Measurements from ENCODE around the gene UNC80. TPM values are rescaled to one million over a fixed set of nuclear protein-coding genes. Genes with fewer than 3 reads are reported as not detected.

UNC80 gene
- total RNA-seq, 1 experiment from 2014 or later: 0.48 TPM

DNA sequence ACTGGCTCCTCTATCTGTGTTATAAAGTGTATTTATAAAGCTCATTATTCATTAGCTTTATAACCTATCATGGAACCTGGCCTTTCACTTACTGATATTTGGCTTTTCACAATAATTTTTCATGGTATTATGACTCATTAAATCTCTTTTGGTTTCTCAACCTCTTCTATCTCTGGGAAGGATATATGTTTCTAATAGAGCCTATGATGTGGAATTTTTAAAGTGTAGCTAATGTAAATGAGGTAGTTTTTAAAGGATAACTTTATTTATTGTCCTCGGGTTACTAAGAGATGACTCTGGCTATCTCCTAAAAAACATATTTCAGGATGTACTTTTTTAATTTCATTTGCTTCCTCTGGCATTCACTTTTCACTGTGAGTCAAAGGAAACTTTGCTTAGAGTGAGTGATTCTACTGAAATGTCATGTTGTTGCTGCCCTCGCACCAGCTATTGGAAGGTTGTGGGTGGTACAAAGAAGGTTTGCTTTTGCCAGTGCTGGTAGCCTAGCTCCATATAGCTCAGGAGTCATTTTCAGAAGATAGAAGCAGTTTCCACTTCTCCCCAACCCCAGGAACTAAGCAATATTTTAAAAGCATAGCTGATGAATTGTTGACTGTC lies 145.6 kb downstream of the UNC80 start:
- ATAC-seq (no peak), DNase-seq (ENCODE audit: low spot score) (no peak)
- Mint-ChIP-seq H3K9me3 (no peaks in the 10 kb centered on the region), H3K27ac (no peak overlapping the region), H3K4me1 (peaks cover 2% of the 10 kb centered on the region), H3K4me3 (no peak overlapping the region), H3K27me3 (ENCODE audit: low read depth) (no peaks in the 10 kb centered on the region), H3K36me3 (no peaks in the 10 kb centered on the region)
- ChIA-PET POLR2A (interaction anchor here (0.5 to 0.6 kb wide), 2 partner anchors 107 to 983 kb away, joined by 3 to 4 read pairs; no protein-coding TSS in a partner anchor), CTCF (interaction anchor here (0.6 kb wide), 1 partner anchor 44 kb away, joined by 3 read pairs; no protein-coding TSS in a partner anchor)
- TF ChIP-seq FOXP4 (CRISPR knock-in tag; IDR thresholded peaks at IDR 0.05): no peak
- TF ChIP-seq ZNF121 (CRISPR knock-in tag; IDR thresholded peaks at IDR 0.05): no peak
- TF ChIP-seq, protein P1, sequence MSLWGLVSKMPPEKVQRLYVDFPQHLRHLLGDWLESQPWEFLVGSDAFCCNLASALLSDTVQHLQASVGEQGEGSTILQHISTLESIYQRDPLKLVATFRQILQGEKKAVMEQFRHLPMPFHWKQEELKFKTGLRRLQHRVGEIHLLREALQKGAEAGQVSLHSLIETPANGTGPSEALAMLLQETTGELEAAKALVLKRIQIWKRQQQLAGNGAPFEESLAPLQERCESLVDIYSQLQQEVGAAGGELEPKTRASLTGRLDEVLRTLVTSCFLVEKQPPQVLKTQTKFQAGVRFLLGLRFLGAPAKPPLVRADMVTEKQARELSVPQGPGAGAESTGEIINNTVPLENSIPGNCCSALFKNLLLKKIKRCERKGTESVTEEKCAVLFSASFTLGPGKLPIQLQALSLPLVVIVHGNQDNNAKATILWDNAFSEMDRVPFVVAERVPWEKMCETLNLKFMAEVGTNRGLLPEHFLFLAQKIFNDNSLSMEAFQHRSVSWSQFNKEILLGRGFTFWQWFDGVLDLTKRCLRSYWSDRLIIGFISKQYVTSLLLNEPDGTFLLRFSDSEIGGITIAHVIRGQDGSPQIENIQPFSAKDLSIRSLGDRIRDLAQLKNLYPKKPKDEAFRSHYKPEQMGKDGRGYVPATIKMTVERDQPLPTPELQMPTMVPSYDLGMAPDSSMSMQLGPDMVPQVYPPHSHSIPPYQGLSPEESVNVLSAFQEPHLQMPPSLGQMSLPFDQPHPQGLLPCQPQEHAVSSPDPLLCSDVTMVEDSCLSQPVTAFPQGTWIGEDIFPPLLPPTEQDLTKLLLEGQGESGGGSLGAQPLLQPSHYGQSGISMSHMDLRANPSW (CRISPR knock-in tag; conservative IDR thresholded peaks at IDR 0.05; ENCODE audit: low read depth): no peak
- TF ChIP-seq, protein P2, sequence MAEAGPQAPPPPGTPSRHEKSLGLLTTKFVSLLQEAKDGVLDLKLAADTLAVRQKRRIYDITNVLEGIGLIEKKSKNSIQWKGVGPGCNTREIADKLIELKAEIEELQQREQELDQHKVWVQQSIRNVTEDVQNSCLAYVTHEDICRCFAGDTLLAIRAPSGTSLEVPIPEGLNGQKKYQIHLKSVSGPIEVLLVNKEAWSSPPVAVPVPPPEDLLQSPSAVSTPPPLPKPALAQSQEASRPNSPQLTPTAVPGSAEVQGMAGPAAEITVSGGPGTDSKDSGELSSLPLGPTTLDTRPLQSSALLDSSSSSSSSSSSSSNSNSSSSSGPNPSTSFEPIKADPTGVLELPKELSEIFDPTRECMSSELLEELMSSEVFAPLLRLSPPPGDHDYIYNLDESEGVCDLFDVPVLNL (CRISPR knock-in tag; IDR thresholded peaks at IDR 0.05; ENCODE audit: borderline replicate concordance, low read depth): no peak
- TF ChIP-seq EMX1 (CRISPR knock-in tag; IDR thresholded peaks at IDR 0.05): no peak
- TF ChIP-seq, protein P3, sequence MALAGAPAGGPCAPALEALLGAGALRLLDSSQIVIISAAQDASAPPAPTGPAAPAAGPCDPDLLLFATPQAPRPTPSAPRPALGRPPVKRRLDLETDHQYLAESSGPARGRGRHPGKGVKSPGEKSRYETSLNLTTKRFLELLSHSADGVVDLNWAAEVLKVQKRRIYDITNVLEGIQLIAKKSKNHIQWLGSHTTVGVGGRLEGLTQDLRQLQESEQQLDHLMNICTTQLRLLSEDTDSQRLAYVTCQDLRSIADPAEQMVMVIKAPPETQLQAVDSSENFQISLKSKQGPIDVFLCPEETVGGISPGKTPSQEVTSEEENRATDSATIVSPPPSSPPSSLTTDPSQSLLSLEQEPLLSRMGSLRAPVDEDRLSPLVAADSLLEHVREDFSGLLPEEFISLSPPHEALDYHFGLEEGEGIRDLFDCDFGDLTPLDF (CRISPR knock-in tag; IDR thresholded peaks at IDR 0.05): no peak
- TF ChIP-seq SP1 (CRISPR knock-in tag; conservative IDR thresholded peaks at IDR 0.05): no peak
- no peak for TF ChIP-seq ZNF219 (CRISPR knock-in tag; IDR thresholded peaks at IDR 0.05; ENCODE audit: borderline replicate concordance)
- no peak for TF ChIP-seq NFE2L1 (CRISPR knock-in tag; IDR thresholded peaks at IDR 0.05)
- TF ChIP-seq GRHL2 (CRISPR knock-in tag; IDR thresholded peaks at IDR 0.05; ENCODE audit: insufficient replicate concordance, severe bottlenecking): no peak
- no peak for TF ChIP-seq CDX4 (CRISPR knock-in tag; IDR thresholded peaks at IDR 0.05; ENCODE audit: borderline replicate concordance)
- TF ChIP-seq KAT7 (CRISPR knock-in tag; IDR thresholded peaks at IDR 0.05; ENCODE audit: borderline replicate concordance): no peak
- no peak for TF ChIP-seq RELA (CRISPR knock-in tag; IDR thresholded peaks at IDR 0.05; ENCODE audit: borderline replicate concordance)

GRCh38 chr2:209918251-209918650 lies 146.6 kb downstream of the UNC80 start:
- CTCF ChIA-PET: no interaction called here
- Mint-ChIP-seq H3K4me3 (no peak overlapping the region), H3K27me3 (ENCODE audit: low read depth) (no peaks in the 10 kb centered on the region), H3K27ac (no peak overlapping the region), H3K4me1 (peaks cover 10% of the 10 kb centered on the region), H3K36me3 (no peaks in the 10 kb centered on the region), H3K9me3 (no peaks in the 10 kb centered on the region)
- no peak for ATAC-seq
- POLR2A ChIA-PET: no interaction called here
- DNase-seq (ENCODE audit: low spot score): no peak
- TF ChIP-seq, protein P4, sequence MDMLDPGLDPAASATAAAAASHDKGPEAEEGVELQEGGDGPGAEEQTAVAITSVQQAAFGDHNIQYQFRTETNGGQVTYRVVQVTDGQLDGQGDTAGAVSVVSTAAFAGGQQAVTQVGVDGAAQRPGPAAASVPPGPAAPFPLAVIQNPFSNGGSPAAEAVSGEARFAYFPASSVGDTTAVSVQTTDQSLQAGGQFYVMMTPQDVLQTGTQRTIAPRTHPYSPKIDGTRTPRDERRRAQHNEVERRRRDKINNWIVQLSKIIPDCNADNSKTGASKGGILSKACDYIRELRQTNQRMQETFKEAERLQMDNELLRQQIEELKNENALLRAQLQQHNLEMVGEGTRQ (CRISPR knock-in tag; IDR thresholded peaks at IDR 0.05): no peak
- TF ChIP-seq, protein P5, sequence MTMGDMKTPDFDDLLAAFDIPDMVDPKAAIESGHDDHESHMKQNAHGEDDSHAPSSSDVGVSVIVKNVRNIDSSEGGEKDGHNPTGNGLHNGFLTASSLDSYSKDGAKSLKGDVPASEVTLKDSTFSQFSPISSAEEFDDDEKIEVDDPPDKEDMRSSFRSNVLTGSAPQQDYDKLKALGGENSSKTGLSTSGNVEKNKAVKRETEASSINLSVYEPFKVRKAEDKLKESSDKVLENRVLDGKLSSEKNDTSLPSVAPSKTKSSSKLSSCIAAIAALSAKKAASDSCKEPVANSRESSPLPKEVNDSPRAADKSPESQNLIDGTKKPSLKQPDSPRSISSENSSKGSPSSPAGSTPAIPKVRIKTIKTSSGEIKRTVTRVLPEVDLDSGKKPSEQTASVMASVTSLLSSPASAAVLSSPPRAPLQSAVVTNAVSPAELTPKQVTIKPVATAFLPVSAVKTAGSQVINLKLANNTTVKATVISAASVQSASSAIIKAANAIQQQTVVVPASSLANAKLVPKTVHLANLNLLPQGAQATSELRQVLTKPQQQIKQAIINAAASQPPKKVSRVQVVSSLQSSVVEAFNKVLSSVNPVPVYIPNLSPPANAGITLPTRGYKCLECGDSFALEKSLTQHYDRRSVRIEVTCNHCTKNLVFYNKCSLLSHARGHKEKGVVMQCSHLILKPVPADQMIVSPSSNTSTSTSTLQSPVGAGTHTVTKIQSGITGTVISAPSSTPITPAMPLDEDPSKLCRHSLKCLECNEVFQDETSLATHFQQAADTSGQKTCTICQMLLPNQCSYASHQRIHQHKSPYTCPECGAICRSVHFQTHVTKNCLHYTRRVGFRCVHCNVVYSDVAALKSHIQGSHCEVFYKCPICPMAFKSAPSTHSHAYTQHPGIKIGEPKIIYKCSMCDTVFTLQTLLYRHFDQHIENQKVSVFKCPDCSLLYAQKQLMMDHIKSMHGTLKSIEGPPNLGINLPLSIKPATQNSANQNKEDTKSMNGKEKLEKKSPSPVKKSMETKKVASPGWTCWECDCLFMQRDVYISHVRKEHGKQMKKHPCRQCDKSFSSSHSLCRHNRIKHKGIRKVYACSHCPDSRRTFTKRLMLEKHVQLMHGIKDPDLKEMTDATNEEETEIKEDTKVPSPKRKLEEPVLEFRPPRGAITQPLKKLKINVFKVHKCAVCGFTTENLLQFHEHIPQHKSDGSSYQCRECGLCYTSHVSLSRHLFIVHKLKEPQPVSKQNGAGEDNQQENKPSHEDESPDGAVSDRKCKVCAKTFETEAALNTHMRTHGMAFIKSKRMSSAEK (CRISPR knock-in tag; IDR thresholded peaks at IDR 0.05; ENCODE audit: borderline replicate concordance): no peak
- TF ChIP-seq, protein P6, sequence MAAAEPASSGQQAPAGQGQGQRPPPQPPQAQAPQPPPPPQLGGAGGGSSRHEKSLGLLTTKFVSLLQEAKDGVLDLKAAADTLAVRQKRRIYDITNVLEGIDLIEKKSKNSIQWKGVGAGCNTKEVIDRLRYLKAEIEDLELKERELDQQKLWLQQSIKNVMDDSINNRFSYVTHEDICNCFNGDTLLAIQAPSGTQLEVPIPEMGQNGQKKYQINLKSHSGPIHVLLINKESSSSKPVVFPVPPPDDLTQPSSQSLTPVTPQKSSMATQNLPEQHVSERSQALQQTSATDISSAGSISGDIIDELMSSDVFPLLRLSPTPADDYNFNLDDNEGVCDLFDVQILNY (CRISPR knock-in tag; IDR thresholded peaks at IDR 0.05): no peak
- TF ChIP-seq NR1H2 (CRISPR knock-in tag; IDR thresholded peaks at IDR 0.05): no peak
- TF ChIP-seq ZBTB21 (CRISPR knock-in tag; IDR thresholded peaks at IDR 0.05; ENCODE audit: borderline replicate concordance): no peak

Data from WTC11 (cell line).